ENCODE measurements around the gene PRM3. TPM values are rescaled to one million over a fixed set of nuclear protein-coding genes. Genes with fewer than 3 reads are reported as not detected.

PRM3 gene
- total RNA-seq, 4 donors from 2014 or later, result not detected

DNA sequence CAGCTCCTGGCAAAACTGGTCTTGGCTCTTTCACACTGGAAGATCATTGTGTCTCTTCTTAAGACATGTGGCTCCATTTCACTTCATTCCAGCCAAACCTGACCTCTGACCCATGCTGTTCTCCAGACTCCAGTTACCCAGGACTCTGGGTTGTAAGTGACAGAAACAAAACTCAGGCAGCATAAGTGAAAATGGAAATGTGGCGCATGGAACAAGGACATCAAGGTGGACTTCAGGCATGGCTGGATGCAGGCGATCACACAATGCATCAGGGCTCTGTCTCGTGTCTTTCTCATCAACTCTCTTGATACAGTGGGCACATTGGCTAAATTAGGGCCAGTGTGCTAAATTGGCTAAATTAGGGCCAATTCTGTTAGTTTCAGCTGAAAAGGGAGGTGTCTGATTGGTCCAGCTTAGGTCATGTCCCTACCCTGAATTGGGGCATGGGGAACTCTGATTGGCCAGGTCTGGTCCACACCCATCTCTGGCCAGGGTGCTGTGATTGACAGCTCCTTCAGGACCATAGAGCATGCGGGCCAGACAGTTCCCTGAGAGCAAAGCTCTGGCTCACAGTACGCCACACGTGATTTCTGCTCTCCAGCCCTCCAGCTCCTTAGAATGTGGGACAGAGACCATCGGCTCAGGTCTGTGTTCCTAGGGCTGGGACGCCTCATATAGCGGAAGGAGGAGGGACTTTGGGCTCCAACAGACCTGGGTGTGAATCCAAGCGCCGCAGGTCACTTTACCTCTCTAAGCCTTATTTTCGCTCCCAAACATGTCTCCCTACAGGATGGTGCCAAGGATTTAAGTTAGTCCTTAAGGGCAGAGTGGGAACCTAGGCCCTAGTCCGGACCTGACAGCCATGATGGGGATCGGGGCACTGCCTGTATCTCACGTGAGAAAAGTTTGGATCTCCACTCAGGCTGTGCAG is 34.9 kb downstream of the PRM3 start:
- Histone ChIP-seq H3K4me3 (no peak overlapping the region), H3K9me3 (no peaks in the 10 kb centered on the region), H3K27ac (no peak overlapping the region), H3K4me1 (peaks cover 0 to 2% (median 0%) of the 10 kb centered on the region in 3 donors), H3K36me3 (no peaks in the 10 kb centered on the region), H3K27me3 (peaks cover 0 to 22% (median 0%) of the 10 kb centered on the region in 4 donors)
- DNase-seq, result no peak
- TF ChIP-seq POLR2A (IDR thresholded peaks at IDR 0.05), result no peak
- TF ChIP-seq, protein P1, sequence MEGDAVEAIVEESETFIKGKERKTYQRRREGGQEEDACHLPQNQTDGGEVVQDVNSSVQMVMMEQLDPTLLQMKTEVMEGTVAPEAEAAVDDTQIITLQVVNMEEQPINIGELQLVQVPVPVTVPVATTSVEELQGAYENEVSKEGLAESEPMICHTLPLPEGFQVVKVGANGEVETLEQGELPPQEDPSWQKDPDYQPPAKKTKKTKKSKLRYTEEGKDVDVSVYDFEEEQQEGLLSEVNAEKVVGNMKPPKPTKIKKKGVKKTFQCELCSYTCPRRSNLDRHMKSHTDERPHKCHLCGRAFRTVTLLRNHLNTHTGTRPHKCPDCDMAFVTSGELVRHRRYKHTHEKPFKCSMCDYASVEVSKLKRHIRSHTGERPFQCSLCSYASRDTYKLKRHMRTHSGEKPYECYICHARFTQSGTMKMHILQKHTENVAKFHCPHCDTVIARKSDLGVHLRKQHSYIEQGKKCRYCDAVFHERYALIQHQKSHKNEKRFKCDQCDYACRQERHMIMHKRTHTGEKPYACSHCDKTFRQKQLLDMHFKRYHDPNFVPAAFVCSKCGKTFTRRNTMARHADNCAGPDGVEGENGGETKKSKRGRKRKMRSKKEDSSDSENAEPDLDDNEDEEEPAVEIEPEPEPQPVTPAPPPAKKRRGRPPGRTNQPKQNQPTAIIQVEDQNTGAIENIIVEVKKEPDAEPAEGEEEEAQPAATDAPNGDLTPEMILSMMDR (IDR thresholded peaks at IDR 0.05), result no peak
- WGBS, 2 donors, result 89 to 94% methylated on average over 12 to 14 of the region's 15 CpGs
- intact Hi-C loops (cut with DNase I), result no loop called here

DNA sequence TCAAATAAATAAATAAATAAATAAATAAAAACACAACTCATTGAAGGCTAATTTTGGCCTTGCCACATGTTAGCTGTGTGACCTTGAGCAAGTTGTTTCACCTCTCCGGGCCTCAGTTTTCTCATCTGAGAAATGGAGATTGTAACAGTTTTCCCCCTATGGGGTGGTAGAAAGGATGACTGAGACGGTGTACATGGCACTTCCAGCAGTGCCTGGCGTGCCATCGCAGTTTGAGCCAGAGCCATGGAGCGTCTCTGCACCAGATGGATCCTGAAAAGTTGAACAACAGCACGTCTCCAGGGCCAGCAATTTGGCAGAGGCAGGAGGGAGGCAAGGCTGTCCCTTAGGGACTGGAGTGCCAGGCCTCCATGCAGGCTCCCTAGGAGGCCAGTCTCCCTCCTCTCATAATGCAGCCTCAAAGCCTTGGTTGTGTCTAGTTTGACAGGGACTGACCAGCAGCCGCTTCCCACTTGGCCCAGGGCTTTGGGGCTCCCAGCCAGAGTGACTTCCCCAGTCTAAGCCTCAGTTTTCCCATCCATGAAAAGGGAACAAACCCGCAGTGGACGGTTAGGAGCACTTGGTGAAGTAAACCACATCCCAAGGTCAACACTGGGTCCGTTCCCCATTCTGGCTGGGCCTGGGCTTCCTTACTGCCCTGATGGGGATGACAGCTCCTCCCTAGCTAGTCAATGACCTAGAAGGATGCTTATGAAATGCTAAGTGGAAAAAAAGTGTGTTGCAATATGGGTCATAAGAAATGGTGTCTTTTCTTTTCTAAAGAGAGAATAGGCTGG is 36.8 kb downstream of the PRM3 start:
- intact Hi-C loops (cut with DNase I), result no loop called here
- no peak overlapping the region for H3K4me3 ChIP-seq
- no peak overlapping the region for H3K27ac ChIP-seq
- 90 to 100% methylated on average over 4 of the region's 10 CpGs for WGBS, 2 donors
- H3K9me3 ChIP-seq, result no peaks in the 10 kb centered on the region
- DNase-seq, result no peak
- H3K4me1 ChIP-seq, result peaks cover 0 to 8% (median 2%) of the 10 kb centered on the region in 3 donors
- H3K27me3 ChIP-seq, result peaks cover 0 to 24% (median 0%) of the 10 kb centered on the region in 4 donors
- TF ChIP-seq, protein P1 (IDR thresholded peaks at IDR 0.05), result no peak
- TF ChIP-seq POLR2A (IDR thresholded peaks at IDR 0.05), result no peak
- no peaks in the 10 kb centered on the region for H3K36me3 ChIP-seq

DNA sequence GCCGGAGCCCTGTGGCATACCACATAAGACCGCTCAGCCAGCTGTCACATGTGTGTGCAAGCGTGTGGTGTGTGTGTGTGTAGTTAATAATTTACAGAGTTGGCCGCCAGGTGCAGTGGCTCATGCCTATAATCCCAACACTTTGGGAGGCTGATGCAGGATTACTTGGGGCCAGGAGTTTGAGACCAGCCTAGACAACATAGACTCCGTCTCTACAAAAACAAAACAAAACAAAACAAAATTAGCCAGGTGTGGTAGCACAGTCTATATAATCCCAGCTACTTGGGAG is 37.8 kb downstream of the PRM3 start:
- DNase-seq, result no peak
- TF ChIP-seq, protein P1 (IDR thresholded peaks at IDR 0.05), result no peak
- TF ChIP-seq POLR2A (IDR thresholded peaks at IDR 0.05), result no peak

DNA sequence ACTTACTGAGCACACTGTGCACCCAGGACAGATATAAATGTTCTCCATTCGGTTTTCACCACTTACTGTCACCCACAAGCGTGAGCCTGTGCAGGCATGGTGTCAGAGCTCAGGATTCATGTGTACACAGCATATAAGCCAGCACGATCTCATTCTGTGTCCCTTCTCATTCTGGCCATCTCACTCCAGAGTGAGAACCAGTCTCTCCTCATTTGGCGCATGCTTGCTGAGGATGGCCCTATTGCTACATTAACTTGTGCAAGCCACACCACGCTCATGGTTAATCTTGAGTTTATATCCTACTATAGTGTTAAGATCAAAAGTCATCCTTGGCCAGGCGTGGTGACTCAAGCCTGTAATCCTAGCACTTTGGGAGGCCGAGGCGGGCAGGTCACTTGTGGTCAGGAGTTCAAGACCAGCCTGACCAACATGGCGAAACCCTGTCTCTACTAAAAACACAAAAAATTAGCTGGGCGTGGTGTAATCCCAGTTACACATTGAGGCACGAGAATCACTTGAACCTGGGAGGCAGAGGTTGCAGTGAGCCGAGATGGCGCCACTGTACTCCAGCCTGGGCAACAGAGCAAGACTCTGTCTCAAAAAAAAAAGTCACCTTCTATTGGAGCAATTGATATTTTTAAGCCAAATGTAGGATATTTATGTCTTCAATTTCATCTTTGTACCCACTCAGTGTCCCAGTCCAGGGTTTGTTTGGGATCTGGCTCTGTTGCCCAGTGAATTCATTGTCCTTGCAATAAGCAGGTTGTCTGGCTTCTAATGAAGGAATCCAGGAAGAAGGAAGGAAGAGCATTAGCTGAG is 38.3 kb downstream of the PRM3 start:
- intact Hi-C loops (cut with DNase I), result no loop called here
- Histone ChIP-seq H3K27me3 (peaks cover 0 to 28% (median 0%) of the 10 kb centered on the region in 4 donors), H3K36me3 (no peaks in the 10 kb centered on the region), H3K4me1 (peaks cover 0 to 9% (median 0%) of the 10 kb centered on the region in 3 donors), H3K9me3 (no peaks in the 10 kb centered on the region), H3K27ac (peak overlapping the region in 2 of 4 donors; percentile 15 to 17), H3K4me3 (no peak overlapping the region)
- TF ChIP-seq, protein P1 (IDR thresholded peaks at IDR 0.05), result no peak
- TF ChIP-seq POLR2A (IDR thresholded peaks at IDR 0.05), result no peak
- 76 to 77% methylated on average over 13 of the region's 13 CpGs for WGBS, 2 donors
- DNase-seq, result no peak

More for the DNA sequence above, 37.8 kb downstream of the PRM3 start:
- intact Hi-C loops (cut with DNase I), result no loop called here
- Histone ChIP-seq H3K9me3 (no peaks in the 10 kb centered on the region), H3K36me3 (no peaks in the 10 kb centered on the region), H3K4me3 (no peak overlapping the region), H3K4me1 (peaks cover 0 to 8% (median 1%) of the 10 kb centered on the region in 3 donors), H3K27me3 (peaks cover 0 to 28% (median 0%) of the 10 kb centered on the region in 4 donors), H3K27ac (no peak overlapping the region)
- whole genome bisulfite sequencing, 2 donors, result 63 to 85% methylated on average over 4 to 5 of the region's 5 CpGs
